ENCODE measurements around the gene CCDC88C.

DNA sequence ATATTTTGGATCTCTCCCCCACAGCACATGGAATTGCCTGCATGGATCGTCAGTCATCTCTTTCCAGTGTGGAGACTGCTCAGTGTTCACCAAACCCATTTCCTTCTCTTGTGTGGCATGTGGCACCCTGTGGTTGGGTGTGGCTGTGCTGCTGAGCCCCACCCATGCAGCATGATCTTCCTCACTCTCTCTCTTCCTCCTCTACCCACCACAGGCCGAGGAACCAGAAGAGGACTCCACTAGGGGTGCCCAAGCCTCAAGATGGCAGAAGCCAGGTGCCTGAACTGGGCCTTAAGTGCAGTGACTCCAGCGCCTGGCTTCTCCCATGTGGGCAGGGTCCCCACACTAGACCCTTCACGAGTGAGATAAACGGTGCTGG lies 106.3 kb downstream of the CCDC88C start:
- TF ChIP-seq, protein P1, sequence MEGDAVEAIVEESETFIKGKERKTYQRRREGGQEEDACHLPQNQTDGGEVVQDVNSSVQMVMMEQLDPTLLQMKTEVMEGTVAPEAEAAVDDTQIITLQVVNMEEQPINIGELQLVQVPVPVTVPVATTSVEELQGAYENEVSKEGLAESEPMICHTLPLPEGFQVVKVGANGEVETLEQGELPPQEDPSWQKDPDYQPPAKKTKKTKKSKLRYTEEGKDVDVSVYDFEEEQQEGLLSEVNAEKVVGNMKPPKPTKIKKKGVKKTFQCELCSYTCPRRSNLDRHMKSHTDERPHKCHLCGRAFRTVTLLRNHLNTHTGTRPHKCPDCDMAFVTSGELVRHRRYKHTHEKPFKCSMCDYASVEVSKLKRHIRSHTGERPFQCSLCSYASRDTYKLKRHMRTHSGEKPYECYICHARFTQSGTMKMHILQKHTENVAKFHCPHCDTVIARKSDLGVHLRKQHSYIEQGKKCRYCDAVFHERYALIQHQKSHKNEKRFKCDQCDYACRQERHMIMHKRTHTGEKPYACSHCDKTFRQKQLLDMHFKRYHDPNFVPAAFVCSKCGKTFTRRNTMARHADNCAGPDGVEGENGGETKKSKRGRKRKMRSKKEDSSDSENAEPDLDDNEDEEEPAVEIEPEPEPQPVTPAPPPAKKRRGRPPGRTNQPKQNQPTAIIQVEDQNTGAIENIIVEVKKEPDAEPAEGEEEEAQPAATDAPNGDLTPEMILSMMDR (IDR thresholded peaks at IDR 0.05; ENCODE audit: insufficient read depth, low read depth, low read length): no peak
- no peak for TF ChIP-seq EZH2 (IDR thresholded peaks at IDR 0.05; ENCODE audit: insufficient read depth, low read length)
